Measurements from ENCODE around the gene SOX14. TPM values are rescaled to one million over a fixed set of nuclear protein-coding genes. Genes with fewer than 3 reads are reported as not detected.

SOX14 gene
- total RNA-seq, 1 experiment from 2014 or later, result not detected

GRCh38 chr3:137760341-137761098, 3.6 kb upstream of the SOX14 start:
- H3K4me1 Mint-ChIP-seq (ENCODE audit: insufficient read depth, unreplicated experiment), result peaks cover 4% of the 10 kb centered on the region
- peaks cover 76% of the 10 kb centered on the region for H3K27me3 Mint-ChIP-seq (ENCODE audit: insufficient read depth, unreplicated experiment)
- H3K36me3 Mint-ChIP-seq (ENCODE audit: insufficient read depth, unreplicated experiment), result no peaks in the 10 kb centered on the region
- intact Hi-C loops (cut with micrococcal nuclease), result no loop called here
- no peak for DNase-seq (ENCODE audit: unreplicated experiment)
- POLR2A ChIA-PET, result no interaction called here
- no peak overlapping the region for H3K4me3 Mint-ChIP-seq (ENCODE audit: unreplicated experiment)
- BruUV-seq (replicated peaks), result no TSS peak
- no peaks in the 10 kb centered on the region for H3K9me3 Mint-ChIP-seq (ENCODE audit: unreplicated experiment)
- no peak overlapping the region for H3K27ac Mint-ChIP-seq (ENCODE audit: low read depth, unreplicated experiment)
- CTCF ChIA-PET, result interaction anchor here (0.8 kb wide), 1 partner anchor 31 kb away, joined by 3 read pairs; no protein-coding TSS in a partner anchor
- TF ChIP-seq, protein P1, sequence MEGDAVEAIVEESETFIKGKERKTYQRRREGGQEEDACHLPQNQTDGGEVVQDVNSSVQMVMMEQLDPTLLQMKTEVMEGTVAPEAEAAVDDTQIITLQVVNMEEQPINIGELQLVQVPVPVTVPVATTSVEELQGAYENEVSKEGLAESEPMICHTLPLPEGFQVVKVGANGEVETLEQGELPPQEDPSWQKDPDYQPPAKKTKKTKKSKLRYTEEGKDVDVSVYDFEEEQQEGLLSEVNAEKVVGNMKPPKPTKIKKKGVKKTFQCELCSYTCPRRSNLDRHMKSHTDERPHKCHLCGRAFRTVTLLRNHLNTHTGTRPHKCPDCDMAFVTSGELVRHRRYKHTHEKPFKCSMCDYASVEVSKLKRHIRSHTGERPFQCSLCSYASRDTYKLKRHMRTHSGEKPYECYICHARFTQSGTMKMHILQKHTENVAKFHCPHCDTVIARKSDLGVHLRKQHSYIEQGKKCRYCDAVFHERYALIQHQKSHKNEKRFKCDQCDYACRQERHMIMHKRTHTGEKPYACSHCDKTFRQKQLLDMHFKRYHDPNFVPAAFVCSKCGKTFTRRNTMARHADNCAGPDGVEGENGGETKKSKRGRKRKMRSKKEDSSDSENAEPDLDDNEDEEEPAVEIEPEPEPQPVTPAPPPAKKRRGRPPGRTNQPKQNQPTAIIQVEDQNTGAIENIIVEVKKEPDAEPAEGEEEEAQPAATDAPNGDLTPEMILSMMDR (IDR thresholded peaks at IDR 0.05; ENCODE audit: unreplicated experiment), result no peak

- Mint-ChIP-seq H3K27ac (ENCODE audit: low read depth, unreplicated experiment) (no peak overlapping the region), H3K9me3 (ENCODE audit: unreplicated experiment) (no peaks in the 10 kb centered on the region), H3K27me3 (ENCODE audit: insufficient read depth, unreplicated experiment) (peaks cover 82% of the 10 kb centered on the region), H3K36me3 (ENCODE audit: insufficient read depth, unreplicated experiment) (no peaks in the 10 kb centered on the region), H3K4me1 (ENCODE audit: insufficient read depth, unreplicated experiment) (peaks cover 4% of the 10 kb centered on the region), H3K4me3 (ENCODE audit: unreplicated experiment) (no peak overlapping the region)
- BruUV-seq (replicated peaks), result no TSS peak
- ChIA-PET CTCF (no interaction called here), POLR2A (no interaction called here)
- TF ChIP-seq, protein P1 (IDR thresholded peaks at IDR 0.05; ENCODE audit: unreplicated experiment), result no peak
- intact Hi-C loops (cut with micrococcal nuclease), result no loop called here
- DNase-seq (ENCODE audit: unreplicated experiment), result no peak
These were observed 3.0 kb upstream of the SOX14 start for GRCh38 chr3:137761099-137761562.

DNA sequence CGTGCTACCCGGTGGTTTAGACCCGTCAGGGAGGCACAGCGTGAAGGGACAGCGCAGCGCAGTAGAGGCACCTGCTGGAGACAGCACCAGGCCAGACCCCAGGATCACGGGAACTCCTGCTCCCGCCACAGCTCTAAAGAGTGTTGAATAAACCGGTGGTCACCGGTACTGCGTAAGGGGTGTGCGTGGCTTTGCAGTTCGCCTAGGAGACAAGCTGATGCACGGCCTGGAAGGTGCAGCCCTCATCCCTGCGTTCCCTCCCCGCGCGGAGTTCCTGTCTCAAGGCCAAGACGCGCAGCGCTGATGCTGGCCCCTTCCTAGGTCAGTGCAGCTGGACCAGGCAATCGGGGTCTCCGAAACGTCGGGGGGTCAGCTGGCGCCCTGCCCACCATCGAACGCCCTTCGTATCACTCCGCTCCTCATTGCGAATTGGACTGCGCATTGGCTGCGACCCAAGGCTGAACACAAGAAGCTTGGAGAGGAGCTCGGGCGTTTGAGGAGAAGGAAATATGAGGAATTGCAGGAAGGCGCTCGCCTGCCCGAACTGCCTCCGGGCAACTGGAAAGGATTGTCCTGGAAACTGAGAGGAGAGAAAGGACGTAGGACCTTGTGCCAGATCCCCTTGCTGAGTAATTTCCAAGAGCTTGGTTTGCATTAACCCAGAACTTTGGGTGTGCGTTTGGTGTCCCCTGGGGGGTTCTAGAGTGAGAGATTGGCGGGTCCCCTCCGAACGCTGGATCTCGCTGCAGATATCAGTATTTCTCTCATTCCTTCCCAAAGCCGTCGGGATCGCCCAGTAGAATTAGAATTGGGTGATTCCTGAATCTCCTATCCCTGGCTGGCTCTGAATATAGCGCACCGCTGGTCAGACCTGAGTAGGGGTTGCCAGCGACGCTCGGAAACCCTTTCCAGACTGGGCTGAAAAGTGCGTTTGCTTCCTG, 2.3 kb upstream of the SOX14 start:
- no peak for DNase-seq (ENCODE audit: unreplicated experiment)
- POLR2A ChIA-PET, result no interaction called here
- CTCF ChIA-PET, result interaction anchor here (0.6 to 0.9 kb wide), 2 partner anchors 12 to 360 kb away, joined by 3 read pairs; no protein-coding TSS in a partner anchor
- H3K4me3 Mint-ChIP-seq (ENCODE audit: unreplicated experiment), result no peak overlapping the region
- peaks cover 83% of the 10 kb centered on the region for H3K27me3 Mint-ChIP-seq (ENCODE audit: insufficient read depth, unreplicated experiment)
- no peak overlapping the region for H3K27ac Mint-ChIP-seq (ENCODE audit: low read depth, unreplicated experiment)
- H3K36me3 Mint-ChIP-seq (ENCODE audit: insufficient read depth, unreplicated experiment), result no peaks in the 10 kb centered on the region
- BruUV-seq (replicated peaks), result no TSS peak
- TF ChIP-seq, protein P1 (IDR thresholded peaks at IDR 0.05; ENCODE audit: unreplicated experiment), result no peak
- intact Hi-C loops (cut with micrococcal nuclease), result no loop called here
- H3K4me1 Mint-ChIP-seq (ENCODE audit: insufficient read depth, unreplicated experiment), result peaks cover 4% of the 10 kb centered on the region
- no peaks in the 10 kb centered on the region for H3K9me3 Mint-ChIP-seq (ENCODE audit: unreplicated experiment)
